Forelimb muscle (tissue), 1 donor: ENCODE measurements around the gene FADS1. TPM values are rescaled to one million over a fixed set of nuclear protein-coding genes. Genes with fewer than 3 reads are reported as not detected.
A peak's percentile ranks its signal among the peaks of the same experiment; 100 is the strongest.

Source experiments
- DNase-seq: peaks from one replicate; pipeline ENCODE4 v3.0.0-alpha.2; 2013; ENCODE audit warnings: low read depth
- polyA plus RNA-seq: library from polyadenylated mRNA; unstranded; fragments of 120-200 nt; gene quantifications from one replicate; pipeline ENCODE4 v1.2.1, GENCODE V29; 2013; ENCODE audit not compliant: insufficient read length

Gene FADS1
- polyA plus RNA-seq, 1 donor = 16.6 TPM

DNA sequence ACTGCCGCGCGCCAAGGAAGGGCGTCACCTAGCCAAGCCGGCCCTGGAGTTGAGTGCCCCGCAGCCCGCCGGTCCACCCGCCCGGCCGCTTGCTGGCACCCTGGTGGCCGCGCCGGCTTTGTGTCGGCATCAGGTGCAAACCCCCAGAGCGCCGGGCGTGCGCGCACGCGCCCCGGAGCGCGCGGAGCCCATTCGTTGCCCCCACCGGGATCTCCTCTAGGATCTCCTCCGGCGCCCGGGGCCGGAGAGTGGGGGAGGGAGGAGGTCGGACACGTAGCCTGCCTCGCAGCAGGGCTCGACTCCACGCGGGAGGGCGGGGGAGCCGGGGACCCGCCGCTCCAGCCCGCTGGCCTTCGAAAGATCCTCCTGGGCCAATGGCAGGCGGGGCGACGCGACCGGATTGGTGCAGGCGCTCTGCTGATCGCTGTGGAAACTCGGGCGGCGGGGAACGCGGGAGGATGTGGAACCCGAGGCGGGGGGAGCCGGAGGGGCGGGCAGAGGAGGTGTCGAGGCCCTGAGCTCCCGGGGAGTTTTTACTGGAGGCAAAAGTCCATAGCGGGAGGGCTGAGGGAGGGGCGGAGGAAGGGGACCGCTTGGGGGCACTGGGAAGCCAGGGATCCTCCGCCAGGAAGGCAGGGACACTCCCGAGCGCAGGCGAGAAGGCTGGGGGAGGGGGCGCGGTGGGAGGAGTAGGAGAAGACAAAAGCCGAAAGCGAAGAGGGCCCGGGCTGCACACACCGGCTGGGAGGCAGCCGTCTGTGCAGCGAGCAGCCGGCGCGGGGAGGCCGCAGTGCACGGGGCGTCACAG is 11.0 kb upstream of the FADS1 start, which contains the start of gene FADS2:
Gene FADS2 (plus strand): TSS at position 730 of the 808 bp plus-strand sequence. CDS start 91 bp downstream, outside the sequence.
- peak; percentile 80 for DNase-seq

DNA sequence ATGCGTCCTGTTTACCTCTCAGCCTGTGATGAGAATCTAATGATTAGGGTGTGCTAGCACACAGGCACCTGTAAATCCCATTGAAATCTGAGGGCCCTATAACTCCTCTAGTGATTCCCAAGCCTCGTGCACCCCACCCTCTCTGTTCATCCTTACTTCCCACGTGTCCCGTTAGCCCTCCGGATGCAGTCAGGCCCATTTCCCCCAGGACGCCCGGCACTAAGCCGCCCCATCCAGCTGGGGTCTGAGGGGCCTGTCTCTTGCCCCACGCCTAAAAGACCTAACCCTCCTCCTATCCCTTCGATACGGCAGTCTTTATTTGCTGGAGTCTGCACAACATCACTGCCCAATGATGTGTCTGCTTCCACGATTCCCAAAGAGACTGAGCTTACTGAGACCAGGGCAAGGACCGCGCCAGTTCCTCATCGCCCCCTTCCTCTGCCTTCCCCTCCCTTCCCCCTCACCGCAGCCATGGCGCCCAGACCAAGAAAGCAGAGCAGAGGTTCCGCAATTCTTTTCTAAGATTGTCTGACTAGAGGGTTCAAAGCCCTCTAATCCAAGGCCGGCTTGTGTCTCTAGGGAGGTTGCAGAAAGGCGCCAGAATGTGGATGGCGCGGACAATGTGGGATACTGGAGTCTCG is 10.2 kb upstream of the FADS1 start:
- no peak for DNase-seq

DNA sequence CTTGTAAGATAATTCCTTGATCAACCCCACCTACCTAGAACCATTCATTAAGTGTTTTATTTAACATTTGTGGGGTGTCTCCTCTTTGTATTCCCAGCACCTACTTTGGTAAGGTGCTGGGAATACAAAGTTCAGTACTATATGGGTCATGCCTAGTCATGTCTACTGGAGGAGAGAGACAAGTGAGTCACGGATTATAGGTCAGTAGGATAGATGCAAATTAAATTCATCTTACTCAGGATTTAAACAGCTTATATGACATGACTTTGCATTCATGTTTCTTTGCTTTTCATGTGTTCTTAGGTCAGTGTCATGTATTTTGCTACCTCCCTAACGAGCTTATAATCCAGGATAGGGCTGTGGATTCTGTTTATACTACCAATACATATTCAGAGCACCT is 3.4 kb upstream of the FADS1 start:
- no peak for DNase-seq

GRCh38 chr11:61817471-61818202 is 834 bp upstream of the FADS1 start:
- no peak for DNase-seq

DNA sequence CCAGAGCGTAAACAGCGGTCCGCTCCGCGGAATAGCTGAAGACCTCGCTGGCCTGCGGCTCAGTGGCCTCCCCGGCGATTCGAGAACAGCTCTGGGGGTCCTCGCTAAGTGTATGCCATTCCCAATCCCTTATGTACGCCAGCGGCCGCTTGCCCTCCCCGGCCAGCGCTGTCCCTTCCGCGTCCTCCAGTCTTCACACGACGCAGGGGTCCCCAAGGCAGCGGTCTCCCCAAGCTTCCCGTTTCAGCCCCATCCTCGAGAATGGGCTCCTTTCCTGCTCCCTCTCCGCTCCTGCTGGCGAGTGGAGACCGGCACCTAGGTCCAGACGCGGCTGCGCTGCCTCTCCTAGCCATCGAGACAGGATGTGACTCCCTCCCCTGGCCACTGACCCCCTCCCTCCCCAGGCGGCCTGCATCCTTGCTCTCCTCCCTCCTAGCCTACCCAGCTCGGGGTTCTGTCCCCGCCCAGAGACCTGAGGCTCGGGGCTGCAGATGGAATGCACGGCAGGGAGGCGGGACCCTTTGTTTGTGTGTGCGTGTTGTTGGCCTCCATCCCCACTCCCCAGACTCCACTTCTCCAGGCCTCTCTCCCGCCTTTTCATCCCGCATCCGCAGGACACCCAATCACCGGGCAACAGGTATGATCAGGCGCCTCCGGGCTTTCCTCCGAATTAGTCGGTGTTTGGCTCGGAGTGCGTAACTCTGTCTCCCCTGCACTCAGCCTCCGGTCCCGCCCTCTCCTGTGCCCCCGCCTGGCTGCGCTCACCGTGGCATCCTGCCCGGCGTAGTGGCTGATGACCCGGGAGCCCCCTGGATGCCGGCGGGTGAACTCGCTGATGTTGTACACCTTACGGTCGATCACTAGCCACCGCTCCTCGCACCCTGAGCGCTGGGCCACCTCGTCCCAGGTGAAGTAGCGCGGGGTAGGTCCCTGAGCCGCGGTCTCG is 740 bp downstream of the FADS1 start:
- DNase-seq = no peak

- DNase-seq = peak; percentile 87
These were observed 1.6 kb downstream of the FADS1 start for GRCh38 chr11:61814958-61815789.

DNA sequence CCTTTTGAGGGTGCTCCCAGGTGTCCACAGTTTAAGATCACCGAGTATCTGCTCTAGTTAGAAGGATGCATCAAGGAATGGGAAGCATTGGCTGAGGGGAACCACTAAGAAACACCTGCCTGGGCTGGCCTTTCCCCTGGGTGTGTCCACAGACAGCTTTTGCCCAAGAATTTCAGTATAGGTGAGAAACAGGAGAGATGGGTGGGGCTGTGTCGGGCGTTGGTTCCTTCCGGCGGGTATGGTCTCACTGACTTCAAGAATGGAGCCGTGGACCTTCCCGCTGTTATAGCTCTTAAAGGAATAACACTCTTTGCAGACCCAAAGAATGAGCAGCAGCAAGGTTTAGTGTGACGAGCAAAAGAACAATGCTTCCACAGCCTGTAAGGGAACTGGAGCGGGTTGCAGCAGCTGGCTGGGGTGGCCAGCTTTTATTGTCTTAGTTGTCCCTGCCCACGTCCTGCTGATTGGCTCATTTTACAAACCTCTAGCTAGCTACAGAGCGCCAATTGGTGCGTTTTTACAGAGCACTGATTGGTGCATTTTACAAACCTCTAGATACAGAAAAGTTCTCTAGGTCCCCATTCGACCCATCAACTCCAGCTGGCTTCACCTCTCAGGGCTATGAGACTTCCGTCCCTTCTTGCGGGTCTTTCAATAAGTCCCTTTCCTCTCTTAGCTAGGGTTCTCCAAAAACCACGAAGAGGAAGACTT is 2.4 kb downstream of the FADS1 start:
- no peak for DNase-seq

DNA sequence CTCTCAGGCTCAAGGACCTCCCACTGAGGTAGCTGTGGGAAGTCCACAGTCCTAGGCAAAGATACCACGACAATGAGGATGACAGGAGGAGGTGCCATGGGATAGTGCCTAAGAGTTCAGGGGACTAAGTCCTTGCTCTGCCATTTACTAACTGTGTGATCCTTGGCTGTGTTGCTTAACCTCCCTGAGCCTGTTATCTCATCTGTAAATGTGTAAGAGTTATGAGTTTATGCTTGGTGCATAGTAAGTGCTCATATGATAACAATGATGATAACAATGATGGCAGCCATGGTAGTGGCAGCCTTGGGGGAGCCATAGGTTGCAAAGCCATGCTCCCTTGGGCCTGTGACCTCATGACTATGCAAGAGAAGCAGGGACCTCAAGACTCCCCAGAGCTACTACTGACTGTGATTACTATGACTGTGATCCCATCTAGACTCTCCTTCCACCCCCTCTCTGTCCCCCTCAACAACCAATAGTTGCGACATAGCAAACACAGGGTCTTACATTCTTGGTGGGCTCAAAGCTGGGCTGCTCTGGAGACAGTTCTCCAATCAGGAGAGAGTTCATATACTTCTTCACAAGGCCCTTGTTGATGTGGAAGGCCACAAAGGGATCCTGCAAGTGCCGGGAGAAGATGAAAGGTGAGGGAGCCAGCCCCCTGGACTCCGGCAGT is 3.9 kb downstream of the FADS1 start:
- DNase-seq = no peak

DNA sequence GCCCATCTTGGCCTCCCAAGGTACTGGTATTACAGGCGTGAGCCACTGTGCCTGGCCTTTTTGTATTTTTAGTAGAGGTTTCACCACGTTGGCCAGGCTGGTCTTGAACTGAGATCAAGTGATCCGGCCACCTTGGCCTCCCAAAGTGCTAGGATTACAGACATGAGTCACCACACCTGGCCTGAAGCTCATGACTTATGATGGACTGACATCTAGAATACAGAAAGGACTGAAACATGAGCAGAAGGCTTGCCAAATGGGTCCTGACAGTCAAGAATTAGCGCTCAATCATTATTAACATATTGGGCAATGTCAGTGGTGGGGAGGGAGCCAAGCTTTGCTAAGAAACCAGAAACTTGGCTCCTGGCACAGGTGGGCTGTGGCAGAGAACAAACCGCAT is 5.0 kb downstream of the FADS1 start:
- DNase-seq = no peak

DNA sequence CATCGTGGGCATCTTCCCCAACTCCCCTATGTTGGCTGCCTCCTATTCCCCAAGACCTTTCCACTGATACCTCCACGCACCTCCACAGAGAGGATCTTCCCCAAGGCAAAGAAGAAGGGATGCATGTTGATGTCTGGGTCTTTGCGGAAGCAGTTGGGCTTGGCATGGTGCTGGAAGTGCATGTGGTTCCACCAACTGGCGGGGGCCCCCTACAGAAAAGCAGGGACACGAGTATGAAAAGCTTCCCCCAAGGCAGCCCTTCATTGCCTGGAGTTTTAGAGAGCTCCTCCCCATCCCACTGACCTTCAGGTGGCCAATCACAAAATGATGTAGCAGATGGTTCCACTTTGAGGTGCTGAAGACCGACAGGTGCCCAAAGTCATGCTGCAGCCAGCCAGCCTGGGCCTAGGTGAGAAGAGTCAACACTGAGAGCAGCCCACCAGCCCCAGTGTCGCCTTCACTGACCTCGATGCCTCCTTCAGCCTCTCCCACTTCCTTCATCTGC is 6.1 kb downstream of the FADS1 start:
- DNase-seq = no peak

DNA sequence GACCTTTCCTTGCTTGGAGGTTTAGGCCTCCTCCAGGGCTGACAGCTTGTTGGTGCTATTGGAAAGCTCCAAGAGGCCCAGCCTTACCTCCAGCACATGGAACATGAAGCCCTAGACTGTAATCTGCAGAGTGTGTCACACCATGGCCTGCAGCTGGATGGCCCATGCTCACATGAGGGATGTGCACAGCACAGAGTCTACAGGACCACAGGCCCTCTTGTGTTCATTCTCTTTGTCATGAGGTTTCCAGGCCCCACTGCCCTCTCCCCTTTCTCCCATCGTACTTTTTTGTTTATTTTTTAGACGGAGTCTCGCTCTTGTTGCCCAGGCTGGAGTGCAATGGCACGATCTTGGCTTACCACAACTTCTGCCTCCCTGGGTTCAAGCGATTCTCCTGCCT is 10.0 kb downstream of the FADS1 start:
- DNase-seq = no peak

DNA sequence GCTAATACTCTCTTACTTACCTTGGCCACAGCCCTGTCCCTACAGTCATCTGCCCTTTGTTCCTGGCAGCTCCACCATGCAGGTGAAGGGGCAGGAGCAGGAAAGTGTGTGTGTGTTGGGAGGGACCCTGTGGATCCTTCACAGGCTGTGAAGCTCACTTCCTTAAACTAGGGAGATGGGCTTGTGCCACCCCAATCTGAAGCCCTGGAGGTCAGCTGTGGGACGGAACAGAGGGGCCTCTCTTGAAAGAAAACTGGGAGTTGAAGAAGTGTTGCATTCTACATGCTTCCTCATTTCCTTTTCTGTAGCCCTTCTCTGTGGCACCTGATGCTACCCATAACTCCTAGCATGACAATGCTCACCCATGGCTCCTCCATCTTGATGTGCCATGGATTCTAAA is 11.7 kb downstream of the FADS1 start:
- DNase-seq = no peak

DNA sequence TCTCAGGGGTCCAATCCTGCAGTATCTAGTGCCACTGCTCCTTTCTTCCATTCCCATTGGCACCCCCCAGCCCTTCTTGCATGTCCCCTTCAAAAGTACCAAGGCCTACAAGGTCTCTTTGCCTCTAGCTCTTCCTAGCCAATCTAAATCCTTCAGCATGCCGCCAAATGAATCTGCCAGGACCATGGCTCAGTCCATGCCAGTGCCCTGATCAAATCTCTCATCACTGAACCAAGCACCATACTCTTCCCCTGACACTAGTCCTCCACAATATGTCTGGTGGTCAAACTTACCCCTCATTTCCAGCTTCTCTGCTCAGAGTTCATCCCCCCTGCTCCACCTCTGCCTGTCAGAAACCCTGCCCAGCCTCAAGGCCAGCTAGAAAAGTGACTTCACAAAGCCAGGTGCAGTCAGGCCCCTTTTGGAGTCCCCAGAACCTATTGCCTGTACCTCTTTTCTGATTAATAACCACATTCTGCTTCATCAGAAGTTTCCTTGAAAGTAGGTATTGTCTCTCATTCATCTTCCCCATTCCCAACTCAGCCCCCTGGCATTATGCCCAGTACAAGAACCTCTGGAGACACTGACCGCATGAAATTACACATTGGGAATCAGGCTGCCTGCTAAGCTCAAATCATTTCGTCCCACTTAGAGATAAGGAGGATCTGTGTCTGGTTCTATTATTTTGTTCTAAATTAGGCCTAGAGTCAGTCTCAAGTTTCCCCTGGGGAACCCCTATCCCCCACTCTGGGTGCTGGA is 12.7 kb downstream of the FADS1 start:
- DNase-seq = no peak

- no peak for DNase-seq
These were observed 14.2 kb downstream of the FADS1 start for GRCh38 chr11:61802605-61803004.

DNA sequence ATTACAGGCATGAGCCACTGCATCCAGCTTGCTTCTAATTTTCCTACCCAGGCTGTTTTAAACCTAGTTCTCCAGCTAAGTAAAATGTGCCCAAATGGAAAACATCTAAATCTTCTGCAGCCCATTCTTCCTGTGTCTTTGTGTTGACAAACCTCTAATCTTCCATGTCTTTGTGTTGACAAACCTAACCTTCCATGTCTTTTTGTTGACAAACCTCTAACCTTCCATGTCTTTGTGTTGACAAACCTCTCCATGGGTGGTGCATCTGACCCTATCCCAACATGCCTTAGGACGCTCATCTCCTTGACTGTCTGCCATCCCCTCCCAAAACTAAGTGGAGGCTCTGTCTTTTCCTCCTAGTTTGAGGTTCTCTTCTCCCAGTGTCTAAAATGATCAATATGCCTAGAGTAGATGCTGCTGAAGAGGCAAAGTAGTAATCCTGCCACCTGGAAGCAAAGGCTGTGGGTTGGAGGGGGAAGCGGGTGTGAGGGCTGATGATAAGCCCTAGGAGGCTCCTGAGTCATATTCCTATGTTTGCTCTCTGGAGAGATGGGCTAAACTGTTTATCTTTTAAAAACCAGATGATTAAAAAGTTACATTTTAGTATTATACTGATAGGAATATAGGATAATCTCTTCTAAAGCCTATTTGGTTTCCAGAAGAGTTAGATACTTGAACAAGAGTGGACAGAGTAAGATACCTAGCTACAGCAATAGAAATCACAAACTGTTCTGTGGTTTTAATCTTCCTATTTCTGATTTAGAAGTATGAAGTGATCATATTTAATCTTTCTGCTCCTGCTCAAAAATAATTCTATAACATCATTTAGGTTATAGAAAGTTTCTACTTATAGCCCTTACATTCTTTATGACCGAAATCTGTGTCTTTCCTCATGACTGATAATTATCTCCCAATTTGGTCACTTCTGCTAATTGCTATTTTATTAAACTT is 16.2 kb downstream of the FADS1 start:
- no peak for DNase-seq

DNA sequence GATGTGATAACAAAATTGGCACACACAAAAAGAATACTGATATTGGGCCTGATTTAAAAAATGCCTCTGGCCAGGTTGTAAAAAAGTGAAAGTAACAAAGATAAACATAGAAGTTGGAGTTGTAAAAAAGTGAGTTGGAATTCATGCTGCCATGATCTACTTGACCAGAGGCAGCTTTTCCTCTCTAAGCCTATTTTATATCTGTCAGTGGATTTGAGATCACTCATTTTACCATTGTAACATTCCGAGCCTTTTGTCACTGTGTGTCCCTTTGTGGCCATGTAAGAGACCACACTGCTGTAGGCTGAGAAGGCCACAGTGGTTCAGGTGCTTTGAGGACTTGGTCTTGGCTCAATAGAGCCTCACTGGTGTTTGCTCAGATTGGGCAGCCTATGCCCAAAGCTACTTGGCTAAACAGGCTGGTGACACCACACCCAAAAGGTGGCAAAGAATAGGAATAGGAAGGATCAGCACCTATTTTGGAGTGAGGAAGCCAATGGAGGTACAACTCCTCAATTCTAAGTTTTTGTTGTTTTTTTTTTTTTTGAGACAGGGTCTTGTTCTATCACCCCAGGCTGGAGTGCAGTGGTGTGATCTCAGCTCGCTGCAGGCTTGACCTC is 17.0 kb downstream of the FADS1 start:
- no peak for DNase-seq
